ENCODE data around the gene AGO1.

- no peak for TF ChIP-seq CTCF (IDR thresholded peaks at IDR 0.05)
- no peak for TF ChIP-seq POLR2A (IDR thresholded peaks at IDR 0.05)
Observed at GRCh38 chr1:35947547-35947946, 64.5 kb downstream of the AGO1 start.
